ENCODE results near the gene UBE2H.
A peak's percentile ranks its signal among the peaks of the same experiment; 100 is the strongest.
"Not testable (repeated sequence)": the region's sequence is repeated elsewhere in the genome, so short reads cannot be mapped to it uniquely, and the experiment has no call there.

The UBE2H gene

DNA sequence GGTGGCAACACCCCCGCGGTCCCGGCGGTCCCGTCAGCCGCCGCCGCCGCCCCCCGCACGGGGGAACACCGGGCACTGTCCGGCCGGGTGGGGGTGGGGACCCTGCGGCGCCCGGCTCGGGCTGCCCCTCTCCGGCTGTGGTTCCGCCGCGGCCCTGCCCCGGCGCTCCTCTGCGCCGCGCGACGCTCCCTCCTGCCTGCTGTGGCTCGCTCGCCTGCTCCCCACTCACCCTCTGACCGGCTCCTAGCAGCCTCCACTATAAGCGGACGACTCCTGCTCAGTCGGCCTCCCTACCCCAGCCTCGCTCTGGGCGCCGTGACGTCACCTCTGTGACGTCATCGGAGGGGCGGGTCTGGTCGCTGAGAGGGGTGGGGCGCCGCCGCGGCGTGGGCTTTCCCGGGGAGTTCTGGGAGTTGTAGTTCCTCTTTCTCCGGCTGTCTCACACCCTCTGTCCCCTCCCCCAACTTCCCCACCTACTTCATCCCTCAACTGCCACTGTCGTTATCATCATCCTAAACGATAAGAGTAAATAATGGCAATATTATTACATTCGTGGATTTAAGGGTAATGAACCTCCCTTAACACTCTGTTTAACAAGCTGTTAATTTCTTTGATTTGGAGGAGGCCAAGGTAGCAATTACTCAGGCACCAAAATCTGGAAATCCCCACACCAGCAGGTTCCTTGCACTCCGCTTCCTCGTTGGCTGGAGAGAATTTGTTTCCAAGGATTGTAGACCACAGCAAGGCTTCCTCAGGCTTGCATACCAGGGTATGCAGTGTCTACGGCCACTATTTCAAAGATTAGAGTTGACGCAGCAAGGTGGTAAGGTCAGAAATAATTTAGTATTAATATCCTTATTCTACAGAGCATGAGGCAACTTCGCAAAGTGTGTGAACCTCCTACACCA lies at the start of gene UBE2H:
Gene UBE2H, minus strand, starts transcription at position 308 of the 908 bp plus-strand sequence. CDS start 405 bp downstream, outside the sequence.
- peak; percentile 93 for DNase-seq (ENCODE audit: low spot score)

DNA sequence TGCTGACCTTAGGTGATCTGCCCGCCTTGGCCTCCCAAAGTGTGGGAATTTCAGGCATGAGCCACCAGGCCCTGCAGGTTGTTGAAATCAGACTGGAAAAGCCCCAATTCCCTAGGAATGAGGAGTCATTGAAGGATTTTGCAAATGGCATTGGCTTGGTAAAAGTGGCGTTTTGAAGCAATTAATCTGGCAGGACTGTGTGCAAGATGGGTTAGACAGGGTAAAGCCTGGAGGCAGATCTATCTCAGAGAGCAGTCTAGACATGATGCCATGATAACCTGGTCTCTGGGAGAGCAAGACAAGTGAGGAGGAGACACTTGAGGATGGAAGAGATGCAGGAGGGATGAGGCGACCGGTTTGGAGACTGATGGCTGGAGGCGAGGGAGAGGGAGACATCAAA lies 45.7 kb upstream of the UBE2H start:
- DNase-seq (ENCODE audit: low spot score) = no peak

DNA sequence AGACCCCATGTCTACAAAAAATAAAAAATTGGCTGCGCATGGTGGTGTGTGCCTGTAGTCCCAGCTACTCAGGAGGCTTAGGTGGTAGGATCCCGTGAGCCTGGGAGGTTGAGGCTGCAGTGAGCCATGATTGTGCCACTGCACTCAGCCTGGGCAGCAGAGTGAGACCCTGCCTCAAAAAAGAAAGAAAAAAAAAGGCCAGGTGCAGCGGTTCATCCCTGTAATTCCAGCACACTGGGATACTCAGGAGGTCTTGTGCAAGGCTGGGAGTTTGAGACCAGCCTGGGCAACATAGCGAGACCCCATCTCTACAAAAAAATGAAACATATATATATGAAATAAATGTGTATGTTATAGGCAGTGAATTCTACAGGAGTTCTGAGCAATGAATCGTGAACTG lies 44.5 kb upstream of the UBE2H start:
- DNase-seq (ENCODE audit: low spot score) = no peak

DNA sequence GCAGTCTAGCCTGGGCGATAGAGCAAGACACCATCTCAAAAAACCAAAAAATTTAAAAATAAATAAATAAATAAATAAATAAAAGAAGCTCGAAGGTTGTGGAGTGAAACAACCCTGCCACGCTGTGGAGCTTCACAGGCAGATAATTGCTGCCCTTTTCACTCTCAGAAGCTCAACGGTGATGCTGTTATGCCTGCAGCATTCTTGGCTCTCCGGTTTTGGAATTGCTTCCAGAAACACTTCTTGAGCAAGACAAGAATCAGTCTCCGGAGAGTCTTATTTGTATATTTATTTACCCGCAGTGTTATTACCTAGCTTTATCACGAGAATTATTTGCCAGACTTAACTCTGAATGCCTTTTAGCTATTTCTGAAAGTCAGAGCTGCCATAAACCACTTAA lies 40.5 kb upstream of the UBE2H start:
- DNase-seq (ENCODE audit: low spot score) = no peak

DNA sequence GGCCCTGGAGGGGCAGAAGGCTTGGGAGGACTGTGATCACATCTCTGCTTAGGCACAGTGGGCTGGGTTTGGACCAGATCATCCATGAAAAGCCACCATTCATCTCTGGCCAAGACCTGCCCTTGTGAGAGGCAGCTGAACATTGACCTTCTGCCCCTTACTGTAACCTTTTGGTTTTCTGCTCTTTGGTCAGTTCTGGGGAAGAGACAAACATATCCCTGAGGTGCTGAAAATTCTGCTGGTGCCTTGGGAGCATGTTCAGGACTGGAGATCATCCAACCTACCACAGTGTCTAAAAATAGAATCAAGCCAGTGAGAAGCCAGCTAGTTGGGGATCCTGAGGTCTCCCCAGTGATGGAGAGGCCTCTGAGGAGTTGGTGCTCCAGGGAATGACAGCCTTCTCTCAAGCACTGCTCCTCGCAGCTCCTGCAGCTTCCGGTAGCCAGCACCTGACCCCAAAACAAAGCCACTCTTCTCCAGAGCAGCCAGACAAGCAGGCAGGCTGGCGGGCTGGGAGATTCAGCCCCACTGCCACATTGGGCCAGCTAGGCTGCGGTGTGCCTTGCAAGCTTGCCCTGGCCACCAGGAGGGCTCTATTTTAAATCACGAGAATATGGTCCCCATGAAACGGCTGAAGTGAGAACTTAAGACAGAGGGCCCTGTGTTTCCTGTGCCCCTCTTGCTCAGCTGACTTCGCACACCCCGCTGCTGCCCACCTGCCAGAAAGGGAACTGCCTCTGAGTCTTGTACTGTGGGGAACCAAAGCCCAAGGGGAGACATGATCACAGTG lies 37.8 kb upstream of the UBE2H start:
- no peak for DNase-seq (ENCODE audit: low spot score)

DNA sequence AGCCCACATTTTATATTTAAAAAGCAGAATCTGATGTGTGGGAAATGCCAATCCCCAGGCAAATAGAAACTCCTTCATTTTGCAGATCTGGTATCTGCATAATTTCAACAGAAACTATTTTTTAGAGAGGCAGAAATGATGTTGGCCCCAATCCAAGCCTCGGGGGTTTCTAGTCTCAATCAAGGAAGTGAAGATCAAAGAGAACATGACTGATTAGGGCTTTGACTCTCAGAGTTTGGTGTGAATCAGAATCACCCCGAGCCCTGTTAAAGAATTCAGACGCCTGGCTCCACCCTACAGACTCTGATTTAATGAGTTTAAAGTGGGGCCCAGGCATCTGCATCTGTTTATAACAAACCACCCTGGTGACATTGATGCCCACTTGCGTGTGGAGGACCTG lies 36.7 kb upstream of the UBE2H start:
- no peak for DNase-seq (ENCODE audit: low spot score)

DNA sequence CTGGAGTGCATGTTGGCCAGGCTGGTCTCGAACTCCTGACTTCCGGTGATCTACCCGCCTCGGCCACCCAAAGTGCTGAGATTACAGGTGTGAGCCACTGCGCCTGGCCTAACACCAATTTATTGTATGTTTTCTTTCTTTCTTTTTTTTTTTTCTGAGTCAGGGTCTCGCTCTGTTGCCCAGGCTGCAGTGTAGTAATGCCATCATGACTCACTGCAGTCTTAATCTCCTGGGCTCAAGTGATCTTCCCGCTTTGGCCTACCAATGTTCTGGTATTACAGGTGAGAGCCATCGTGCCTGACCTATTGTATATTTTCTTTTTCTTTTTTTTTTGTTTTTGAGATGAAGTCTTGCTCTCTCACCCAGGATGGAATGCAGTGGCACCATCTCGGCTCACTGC lies 33.8 kb upstream of the UBE2H start:
- no peak for DNase-seq (ENCODE audit: low spot score)

DNA sequence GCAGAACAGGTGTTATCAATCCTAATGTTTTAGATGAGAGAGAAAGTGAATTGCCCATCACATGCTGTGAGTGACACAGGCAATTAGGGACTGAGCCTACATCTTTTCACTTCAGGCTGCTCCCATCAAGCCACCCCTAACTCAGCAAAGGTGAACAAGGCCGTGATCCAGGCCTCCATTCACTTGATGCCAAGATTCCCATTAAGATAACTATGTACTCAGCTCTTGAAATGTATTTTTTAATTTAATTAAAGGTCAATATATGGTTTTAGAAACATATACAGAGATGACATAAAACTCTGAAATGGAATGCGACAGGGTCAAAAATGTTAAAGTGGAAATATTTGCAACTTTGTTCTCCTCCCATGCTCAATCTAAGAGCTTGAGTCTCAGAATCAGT lies 27.9 kb upstream of the UBE2H start:
- no peak for DNase-seq (ENCODE audit: low spot score)

DNA sequence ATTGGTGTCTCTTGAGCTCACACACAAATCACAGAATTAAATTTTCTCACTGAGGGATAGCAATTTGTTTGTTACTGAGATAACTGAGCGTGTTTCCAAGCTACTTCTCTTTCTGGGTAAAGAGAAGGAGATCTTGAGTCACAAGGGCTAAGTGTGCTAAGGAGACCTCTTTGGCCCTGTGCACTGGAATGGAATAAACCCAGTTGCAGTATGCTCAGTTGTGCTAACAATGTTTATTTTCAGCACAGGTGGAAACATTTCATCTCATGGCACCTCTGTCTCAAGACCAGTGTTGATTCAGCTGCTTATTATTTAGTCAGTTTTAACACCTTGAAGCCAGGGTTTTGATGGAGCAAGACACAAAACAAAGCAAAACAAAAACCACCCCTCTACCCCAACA lies 22.5 kb upstream of the UBE2H start:
- no peak for DNase-seq (ENCODE audit: low spot score)

DNA sequence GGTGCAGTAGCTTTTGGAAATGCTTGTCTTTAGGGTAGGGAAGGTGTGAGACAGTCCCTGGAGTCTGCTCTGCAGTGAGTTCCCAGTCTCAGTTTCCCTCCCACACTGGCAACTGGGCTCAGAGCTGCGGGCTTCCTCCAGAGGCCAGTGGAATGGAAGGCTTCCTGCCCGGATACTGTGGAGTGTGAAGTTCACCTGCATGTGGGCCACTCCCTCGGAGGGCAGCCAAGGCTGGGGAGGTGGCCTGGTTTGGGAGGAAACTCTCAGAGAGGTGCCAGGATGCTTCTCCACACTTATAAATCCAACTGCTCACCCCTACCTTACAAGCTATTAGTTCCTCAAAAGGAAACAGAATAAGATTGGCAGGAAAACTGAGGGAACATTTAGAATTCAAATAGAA lies 18.1 kb upstream of the UBE2H start:
- no peak for DNase-seq (ENCODE audit: low spot score)

DNA sequence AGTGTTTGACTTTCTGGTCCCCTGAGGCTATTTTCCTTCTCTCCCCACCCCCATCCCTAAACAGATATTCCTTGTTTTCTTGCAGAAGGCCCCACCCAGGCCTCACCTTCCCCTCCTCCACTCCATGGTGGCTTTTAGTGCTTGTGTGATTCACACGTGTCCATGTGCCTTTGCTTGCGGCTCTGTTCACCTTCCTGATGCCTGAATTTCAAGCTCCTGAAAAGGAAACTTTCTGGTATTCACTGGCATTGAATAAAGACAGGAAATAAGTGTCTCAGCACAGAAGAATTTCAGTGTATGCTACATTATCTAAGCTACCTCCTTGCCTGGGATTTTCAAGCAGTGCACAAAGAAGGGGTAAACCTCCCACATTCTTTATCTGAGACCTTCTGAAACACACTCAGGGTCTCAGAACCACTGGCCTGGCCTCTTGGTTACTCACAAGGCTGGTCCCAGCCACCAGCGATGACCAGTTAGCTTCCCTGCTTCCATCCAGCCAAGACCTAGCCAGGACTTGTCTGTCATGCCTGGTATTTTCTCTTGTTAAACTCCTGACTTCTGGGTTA lies 17.2 kb upstream of the UBE2H start:
- no peak for DNase-seq (ENCODE audit: low spot score)

DNA sequence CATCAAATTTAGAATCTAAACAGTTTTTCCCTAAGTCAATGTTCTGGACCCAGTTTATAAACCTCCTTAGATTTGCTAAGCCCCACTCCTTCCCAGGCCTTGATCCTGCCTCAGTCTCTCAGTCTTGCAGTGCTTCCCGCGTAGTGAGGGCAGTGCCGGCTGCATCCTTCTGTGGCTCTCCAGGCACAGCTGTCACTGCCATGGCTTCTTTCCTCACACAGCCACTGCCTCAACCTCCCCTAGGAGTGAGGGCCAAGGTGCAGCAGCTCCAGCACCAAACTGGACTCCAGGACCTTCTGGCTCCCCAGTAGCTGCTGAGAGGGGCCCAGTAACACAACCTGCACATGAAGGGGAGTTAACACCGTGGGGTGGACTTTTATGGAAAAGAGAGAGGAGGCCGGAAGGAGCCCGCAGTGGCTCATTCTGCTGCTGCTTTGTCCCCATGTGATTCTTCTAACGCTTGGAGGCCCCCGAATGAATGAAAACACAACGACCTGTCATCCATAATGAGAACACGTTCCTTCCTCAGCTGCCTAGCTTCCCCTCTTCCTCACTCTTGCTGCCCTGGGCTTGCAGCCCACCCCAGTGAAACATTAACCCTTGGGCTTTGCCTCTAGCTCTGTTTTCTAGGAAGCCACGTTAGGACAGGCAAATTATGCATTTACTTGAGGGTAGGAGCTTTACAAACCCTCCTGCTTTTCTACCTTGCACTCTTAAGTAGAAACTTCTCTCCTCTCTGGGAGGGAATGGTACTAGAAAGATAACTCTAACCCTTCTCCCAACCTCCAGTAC lies 16.0 kb upstream of the UBE2H start:
- no peak for DNase-seq (ENCODE audit: low spot score)

DNA sequence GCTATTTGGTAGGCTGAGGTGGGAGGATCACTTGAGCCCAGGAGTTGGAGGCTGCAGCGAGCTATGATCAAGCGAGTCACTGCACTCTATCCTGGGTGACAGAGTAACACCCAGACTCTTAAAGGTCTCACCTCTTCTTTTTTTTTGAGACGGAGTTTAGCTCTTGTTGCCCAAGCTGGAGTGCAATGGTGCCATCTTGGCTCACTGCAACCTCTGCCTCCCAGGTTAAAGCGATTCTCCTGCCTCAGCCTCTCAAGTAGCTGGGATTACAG lies 7.4 kb upstream of the UBE2H start:
- not testable (repeated sequence) for DNase-seq (ENCODE audit: low spot score)

DNA sequence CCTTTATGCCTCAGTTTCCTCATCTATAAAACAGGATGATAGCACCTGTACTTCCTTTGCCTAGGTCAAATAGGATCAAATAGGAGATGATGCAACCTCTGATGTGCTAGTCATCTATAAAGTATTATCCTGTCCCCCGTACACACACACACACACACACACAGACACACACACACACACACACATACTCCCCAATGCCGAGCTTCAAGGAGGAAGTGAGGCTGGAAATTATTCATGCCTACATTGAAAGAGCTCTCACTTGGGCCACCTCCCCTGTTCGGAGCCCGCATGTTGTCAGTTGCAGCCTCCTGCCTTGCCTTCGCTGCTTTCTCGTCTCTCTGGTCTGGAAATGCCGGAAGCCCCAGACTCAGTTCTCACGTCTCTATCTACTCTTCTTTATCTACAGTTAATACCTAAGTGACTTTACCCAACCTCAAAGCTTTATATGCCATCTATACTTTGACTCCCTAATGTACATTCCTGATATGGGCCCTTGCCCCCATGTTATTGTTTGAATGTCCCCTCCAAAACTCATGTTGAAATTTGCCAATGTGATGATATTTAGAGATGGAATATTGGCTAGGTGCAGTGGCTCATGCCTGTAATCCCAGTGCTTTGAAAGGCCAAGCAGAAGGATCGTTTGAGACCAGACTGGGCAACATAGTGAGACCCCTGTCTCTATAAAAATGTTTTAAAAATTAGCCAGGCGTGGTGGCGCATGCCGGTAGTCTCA lies 6.9 kb upstream of the UBE2H start:
- DNase-seq (ENCODE audit: low spot score) = no peak

DNA sequence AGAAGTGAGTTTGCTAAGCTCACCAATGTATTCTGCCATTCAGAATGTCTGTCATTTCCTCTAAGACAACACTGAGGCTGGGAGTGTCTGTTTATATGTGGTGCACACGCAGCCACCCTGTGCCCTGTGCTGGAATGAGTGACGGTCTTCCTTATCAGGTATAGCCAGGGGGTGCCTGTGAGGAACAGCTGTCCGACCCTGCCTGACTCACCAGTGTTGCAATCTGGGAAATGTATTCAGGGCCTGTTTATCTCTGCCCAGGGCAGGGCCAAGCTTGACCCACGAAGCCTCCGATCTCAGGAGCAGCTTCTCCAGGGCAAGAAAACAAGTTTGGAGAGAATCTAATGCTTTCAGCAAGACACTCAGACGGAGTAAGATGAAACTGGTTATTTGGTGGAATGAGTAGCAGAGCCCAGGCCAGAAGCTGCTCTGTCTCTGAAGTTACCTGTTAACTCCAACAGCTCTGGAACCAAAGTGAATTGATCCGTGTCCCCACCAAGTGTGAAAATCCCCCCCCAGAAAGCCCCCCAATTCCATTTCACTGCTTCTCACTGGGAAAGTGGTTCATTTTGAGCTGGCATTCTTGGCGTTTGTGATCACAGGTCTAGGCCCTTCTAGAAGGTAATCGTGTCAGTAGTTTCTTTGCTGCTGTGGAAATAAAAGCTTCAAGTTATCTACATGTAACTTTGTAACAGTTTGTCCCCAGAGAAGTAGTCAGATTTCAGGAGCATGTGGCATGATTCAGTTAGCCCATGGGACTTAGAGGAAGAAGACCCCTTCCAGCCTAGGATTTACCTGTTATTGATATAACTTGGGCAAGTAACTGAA lies 6.1 kb upstream of the UBE2H start:
- DNase-seq (ENCODE audit: low spot score) = no peak

DNA sequence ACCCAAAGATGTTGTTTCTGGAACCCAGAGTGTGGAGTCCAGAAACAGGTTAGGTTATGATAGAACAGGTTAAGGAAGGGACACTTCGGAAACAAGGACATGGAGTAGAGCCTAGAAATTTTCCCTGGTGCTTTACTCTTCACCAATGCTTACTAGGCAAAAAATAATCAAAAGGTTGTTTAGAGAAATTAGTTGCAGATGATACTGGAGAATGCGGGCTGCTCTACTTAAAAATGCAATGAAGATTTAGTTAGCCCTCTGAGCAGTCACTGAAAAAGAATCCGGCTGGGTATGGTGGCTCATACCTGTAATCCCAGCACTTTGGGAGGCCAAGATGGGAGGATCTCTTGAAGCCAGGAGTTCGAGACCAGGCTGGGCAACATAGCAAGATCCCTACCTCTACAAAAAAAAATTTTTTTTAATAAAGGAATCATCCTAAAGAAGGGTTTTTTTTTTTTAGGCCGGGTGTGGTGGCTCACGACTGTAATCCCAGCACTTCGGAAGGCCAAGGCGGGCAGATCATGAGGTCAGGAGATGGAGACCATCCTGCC lies 3.3 kb upstream of the UBE2H start:
- DNase-seq (ENCODE audit: low spot score) = no peak

DNA sequence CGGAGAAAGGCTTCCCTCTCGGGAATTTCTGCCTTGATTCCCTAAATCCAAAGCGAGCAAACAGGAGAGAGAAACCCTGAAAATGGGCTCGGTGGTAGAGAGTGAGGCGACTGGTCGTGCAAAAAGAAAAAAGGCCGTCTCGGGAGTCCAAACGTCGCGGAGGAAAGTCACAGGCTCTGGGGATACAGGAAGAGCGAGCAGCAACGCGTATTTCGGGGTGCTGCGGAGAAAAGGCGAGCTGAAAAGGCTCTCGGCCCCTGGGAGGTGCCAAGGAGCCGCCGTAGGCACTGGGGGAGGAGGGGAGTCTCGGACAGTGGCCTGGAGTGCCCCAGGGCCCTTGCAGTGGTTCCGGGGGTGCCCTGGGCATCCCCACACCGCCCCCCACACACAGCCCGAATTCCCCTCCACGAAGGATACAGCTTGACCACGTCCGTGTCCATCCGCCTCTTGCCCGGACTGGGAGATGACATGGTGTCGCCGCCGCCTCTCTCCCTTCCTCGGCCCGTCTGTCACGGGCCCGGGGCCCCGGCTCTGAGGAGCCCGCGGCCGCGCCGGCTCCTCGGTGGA lies 591 bp downstream of the UBE2H start:
- no peak for DNase-seq (ENCODE audit: low spot score)

DNA sequence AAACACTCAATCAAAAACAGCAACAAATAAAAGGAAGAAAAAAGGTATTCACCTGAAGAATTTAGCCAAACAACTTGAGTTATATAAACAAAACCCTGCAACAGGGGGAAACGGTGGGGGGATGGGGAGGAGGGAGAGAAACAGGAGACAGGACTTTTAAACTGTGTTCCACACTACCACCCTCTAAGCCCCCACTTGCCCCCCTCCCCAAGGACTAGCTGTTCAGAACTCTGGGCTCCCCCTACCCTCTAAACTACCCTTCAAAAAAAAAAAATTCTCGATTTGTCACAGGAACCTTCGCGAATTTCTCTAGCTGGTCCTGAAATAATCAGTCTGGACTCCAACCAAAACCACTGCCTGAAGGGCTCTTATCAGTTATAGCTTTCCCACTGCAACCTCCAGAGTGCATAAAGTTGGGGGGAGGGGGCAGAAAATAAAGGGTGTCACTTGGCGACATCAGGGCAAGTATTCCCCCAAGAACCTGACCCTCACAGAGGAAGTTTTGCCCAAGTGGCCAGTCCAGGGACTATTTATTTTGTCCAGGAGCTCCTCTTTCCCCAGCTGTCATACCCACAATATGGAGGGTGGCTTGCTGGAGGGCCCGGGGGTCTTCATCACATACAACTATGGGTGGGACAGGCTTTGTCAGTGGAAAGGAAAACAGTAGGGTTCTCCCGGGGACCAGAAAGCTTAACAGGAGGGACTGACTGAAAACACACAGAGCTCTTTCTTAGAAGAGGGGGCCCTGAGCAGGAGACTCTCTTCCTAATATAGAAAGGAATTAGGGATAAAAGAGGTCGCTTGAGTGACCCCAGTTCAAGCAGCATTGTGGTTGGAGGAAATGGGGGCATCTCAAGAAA lies 1.3 kb downstream of the UBE2H start:
- DNase-seq (ENCODE audit: low spot score) = no peak

DNA sequence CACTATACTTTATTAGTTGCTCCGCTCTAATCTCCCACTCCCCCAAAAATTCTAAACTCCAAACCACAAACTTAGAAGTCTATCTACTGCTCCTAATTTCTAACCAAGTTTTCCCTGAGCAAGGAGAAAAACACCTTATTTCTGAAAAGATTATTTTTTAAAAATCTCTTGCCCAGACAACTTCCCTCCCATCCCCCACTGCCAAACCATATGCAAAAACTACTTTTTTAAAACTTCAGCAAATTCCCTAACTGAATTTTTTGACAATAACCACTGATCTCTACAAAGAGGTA lies 1.9 kb downstream of the UBE2H start:
- no peak for DNase-seq (ENCODE audit: low spot score)
